Ovary (tissue), 9 donors: Measurements from ENCODE around the gene C2CD3. TPM values are rescaled to one million over a fixed set of nuclear protein-coding genes. Genes with fewer than 3 reads are reported as not detected.
A peak's percentile ranks its signal among the peaks of the same experiment; 100 is the strongest.

Experiments used
- DNase-seq, 5 donors: peaks; one replicate each; pipeline ENCODE4 v3.0.0-alpha.2; 2019 to 2020
- H3K27ac ChIP-seq, 2 donors: fragments of 200-600 bp; one replicate each; pipeline versions ENCODE4 v1.5.1 to v1.8.0; 2019 to 2022
- H3K27me3 ChIP-seq: fragments of 200-600 bp; one replicate; pipeline ENCODE4 v1.8.0; 2022
- H3K36me3 ChIP-seq: fragments of 200-600 bp; sonication (generic); one replicate; pipeline ENCODE4 v1.5.1; 2019
- H3K4me1 ChIP-seq: one replicate; pipeline ENCODE4 v1.8.1; 2013; ENCODE audit warnings: mild to moderate bottlenecking, moderate library complexity; ENCODE audit not compliant: insufficient read depth
- H3K4me3 ChIP-seq: fragments of 200-600 bp; sonication (generic); one replicate; pipeline ENCODE4 v1.5.1; 2017
- H3K9me3 ChIP-seq, 2 donors: fragments of 200-600 bp in 1 of 2; sonication (generic) in 1 of 2; one replicate each; pipeline versions ENCODE4 v1.5.1 to v1.8.1; 2013 to 2019; ENCODE audit warnings: mild to moderate bottlenecking in 1 of 2, moderate library complexity in 1 of 2
- CTCF ChIP-seq, 3 donors: fragments of 450-650 bp in 2 of 3; fragments of 200-600 bp in 1 of 3; IDR thresholded peaks; one replicate each; pipeline versions ENCODE4 v1.5.1 to v1.8.0; 2016 to 2022; ENCODE audit warnings: antibody characterized with exemption in 3 of 3, mild to moderate bottlenecking in 1 of 3
- EP300 ChIP-seq: sonication (generic); formaldehyde crosslinking; IDR thresholded peaks from one replicate; pipeline ENCODE4 v1.6.1; 2017; ENCODE audit warnings: antibody characterized with exemption
- POLR2A ChIP-seq: fragments of 450-650 bp; IDR thresholded peaks from one replicate; pipeline ENCODE4 v1.6.1; 2017; ENCODE audit warnings: antibody characterized with exemption, mild to moderate bottlenecking, moderate library complexity
- WGBS, 3 donors: extraction: QIAGEN DNeasy Blood & Tissue Kit in 1 of 3; methylation state at CpG; one replicate each; pipeline versions ENCODE4 v1.1.5 to v1.1.7; 2013 to 2017; 5-methylcytosine and 5-hydroxymethylcytosine counted together
- intact Hi-C, 4 donors: fragments of 100-400 bp; cut with DNase I; formaldehyde crosslinking; loops; one replicate each; pipeline versions ENCODE4 v1.11.0 to v1.15.1; 2022 to 2023
- polyA plus RNA-seq, 2 donors: library from polyadenylated mRNA; stranded (reverse); fragments of 200-250 nt in 1 of 2; fragments of 350-450 nt in 1 of 2; fragmentation: Illumina TruSeq in 1 of 2; extraction: RNeasy Lipid Tissue Mini Kit (QIAGEN cat#74804) in 1 of 2; gene quantifications; one replicate each; pipeline ENCODE4 v1.2.3, GENCODE V29; 2013 to 2014
- total RNA-seq, 7 donors: library from RNA; depleted of rRNA in 2 of 7; stranded (reverse); fragments of >200 nt in 2 of 7; fragmentation: NEBNext Ultra II Directional in 3 of 7; extraction: Animal tissue kit (Norgen Biotek cat#: 25700) in 3 of 7; gene quantifications; one replicate each; pipeline versions ENCODE4 v1.1.0 to v1.2.4, GENCODE V29; 2016 to 2023
- donor health status: DM: no; HTN: no; CAD: no; lungs with moderate emphysema.
- donor health status: DM: no; HTN: no; CAD: no.
- donor health status: Bipolar disorder and iron deficiency.
- donor health status: DM: yes; HTN: yes; CAD: no.
- donor health status: DM: no; HTN: no; CAD: no.
- donor health status: DM: yes; HTN: yes; CAD: no.

C2CD3 gene
- total and polyA plus RNA-seq, 9 donors: 9.3 to 33.5 (median 17.5) TPM

- DNase-seq: no peak
- TF ChIP-seq CTCF (IDR thresholded peaks at IDR 0.05): no peak
- TF ChIP-seq POLR2A: no peak
- TF ChIP-seq EP300: no peak
- intact Hi-C loops: no loop called here
- Histone ChIP-seq H3K9me3 (no peaks in the 10 kb centered on the region), H3K27ac (no peak overlapping the region), H3K4me3 (no peak overlapping the region), H3K27me3 (no peaks in the 10 kb centered on the region), H3K4me1 (peaks cover 2% of the 10 kb centered on the region), H3K36me3 (no peaks in the 10 kb centered on the region)
- 94 to 95% (median 95%) methylated on average over 4 of the region's 4 CpGs for WGBS, 3 donors
These were observed 11.8 kb upstream of the C2CD3 start for GRCh38 chr11:74182635-74183034.

- Histone ChIP-seq H3K36me3 (no peaks in the 10 kb centered on the region), H3K4me1 (peaks cover 2% of the 10 kb centered on the region), H3K9me3 (no peaks in the 10 kb centered on the region), H3K27me3 (no peaks in the 10 kb centered on the region), H3K27ac (no peak overlapping the region), H3K4me3 (no peak overlapping the region)
- WGBS, 3 donors: 87 to 93% (median 92%) methylated on average over 7 of the region's 7 CpGs
- intact Hi-C loops: no loop called here
- DNase-seq: no peak
- TF ChIP-seq CTCF (IDR thresholded peaks at IDR 0.05) (no peak), POLR2A (no peak), EP300 (no peak)
These were observed 8.6 kb upstream of the C2CD3 start for GRCh38 chr11:74179234-74180052.

GRCh38 chr11:74175920-74176319 lies 5.1 kb upstream of the C2CD3 start:
- TF ChIP-seq CTCF (IDR thresholded peaks at IDR 0.05) (no peak), EP300 (no peak), POLR2A (no peak)
- H3K27me3 ChIP-seq: no peaks in the 10 kb centered on the region
- DNase-seq: no peak
- 90 to 95% (median 91%) methylated on average over 1 of the region's 1 CpG for WGBS, 3 donors
- H3K9me3 ChIP-seq: no peaks in the 10 kb centered on the region
- H3K4me1 ChIP-seq: peaks cover 4% of the 10 kb centered on the region
- no peaks in the 10 kb centered on the region for H3K36me3 ChIP-seq
- intact Hi-C loops: no loop called here
- no peak overlapping the region for H3K4me3 ChIP-seq
- H3K27ac ChIP-seq: no peak overlapping the region

GRCh38 chr11:74171997-74172396 lies 1.2 kb upstream of the C2CD3 start:
- H3K27me3 ChIP-seq: no peaks in the 10 kb centered on the region
- peak overlapping the region in 1 of 2 donors; percentile 68 for H3K27ac ChIP-seq
- peak overlapping the region; percentile 91 for H3K4me3 ChIP-seq
- no peak for TF ChIP-seq CTCF (IDR thresholded peaks at IDR 0.05)
- no peak for TF ChIP-seq POLR2A
- TF ChIP-seq EP300: no peak
- no peaks in the 10 kb centered on the region for H3K9me3 ChIP-seq
- peaks cover 9% of the 10 kb centered on the region for H3K4me1 ChIP-seq
- intact Hi-C loops: no loop called here
- no peaks in the 10 kb centered on the region for H3K36me3 ChIP-seq
- no peak for DNase-seq
- 17 to 21% (median 17%) methylated on average over 5 of the region's 5 CpGs for WGBS, 3 donors
